Smooth muscle cell of the brain vasculature (primary cell): ENCODE results near the gene DNAJC7.
"Not testable (repeated sequence)": the region's sequence is repeated elsewhere in the genome, so short reads cannot be mapped to it uniquely, and the experiment has no call there.

Experiments used
- DNase-seq: peaks from one replicate; pipeline ENCODE4 v3.0.0-alpha.2; 2012; ENCODE audit warnings: low read depth, low spot score

The DNAJC7 gene

GRCh38 chr17:42010898-42011516 is 6.2 kb downstream of the DNAJC7 start:
- no peak for DNase-seq

GRCh38 chr17:42010266-42010680 is 7.0 kb downstream of the DNAJC7 start:
- DNase-seq = not testable (repeated sequence)

- no peak for DNase-seq
Measured at GRCh38 chr17:42009170-42009569, 8.1 kb downstream of the DNAJC7 start.

GRCh38 chr17:42005166-42005565 is 12.1 kb downstream of the DNAJC7 start:
- no peak for DNase-seq

GRCh38 chr17:42002792-42003301 is 14.4 kb downstream of the DNAJC7 start:
- no peak for DNase-seq

- DNase-seq = no peak
Measured at GRCh38 chr17:42002175-42002791, 15.0 kb downstream of the DNAJC7 start.

GRCh38 chr17:42001729-42002128 is 15.5 kb downstream of the DNAJC7 start:
- DNase-seq = no peak

GRCh38 chr17:42000413-42001133 is 16.7 kb downstream of the DNAJC7 start:
- no peak for DNase-seq

GRCh38 chr17:41998497-41998896 is 18.7 kb downstream of the DNAJC7 start:
- DNase-seq = no peak

- DNase-seq = no peak
Measured at GRCh38 chr17:41996855-41997164, 20.4 kb downstream of the DNAJC7 start.

GRCh38 chr17:41992576-41992975 is 24.7 kb downstream of the DNAJC7 start:
- no peak for DNase-seq

GRCh38 chr17:41989702-41990419 is 27.4 kb downstream of the DNAJC7 start:
- DNase-seq = no peak

GRCh38 chr17:41988418-41988817 is 28.8 kb downstream of the DNAJC7 start:
- DNase-seq = no peak

- no peak for DNase-seq
Measured at GRCh38 chr17:41987642-41988041, 29.6 kb downstream of the DNAJC7 start.

- DNase-seq = no peak
Measured at GRCh38 chr17:41986634-41987033, 30.6 kb downstream of the DNAJC7 start.

- no peak for DNase-seq
Measured at GRCh38 chr17:41985919-41986318, 31.3 kb downstream of the DNAJC7 start.

GRCh38 chr17:41984454-41984853 is 32.8 kb downstream of the DNAJC7 start:
- no peak for DNase-seq

- DNase-seq = no peak
Measured at GRCh38 chr17:41982026-41982760, 35.0 kb downstream of the DNAJC7 start.

- no peak for DNase-seq
Measured at GRCh38 chr17:41977991-41978390, 39.2 kb downstream of the DNAJC7 start.

- no peak for DNase-seq
Measured at GRCh38 chr17:41976142-41976768, 41.0 kb downstream of the DNAJC7 start.
